ENCODE data around the gene UGDH. TPM values are rescaled to one million over a fixed set of nuclear protein-coding genes. Genes with fewer than 3 reads are reported as not detected.

The UGDH gene
- total RNA-seq, 1 experiment from 2014 or later = 50.9 TPM

GRCh38 chr4:39562792-39563191, 35.6 kb upstream of the UGDH start:
- intact Hi-C loops (cut with micrococcal nuclease) = no loop called here
- POLR2A ChIA-PET = no interaction called here
- H3K27me3 Mint-ChIP-seq (ENCODE audit: insufficient read depth, unreplicated experiment) = no peaks in the 10 kb centered on the region

DNA sequence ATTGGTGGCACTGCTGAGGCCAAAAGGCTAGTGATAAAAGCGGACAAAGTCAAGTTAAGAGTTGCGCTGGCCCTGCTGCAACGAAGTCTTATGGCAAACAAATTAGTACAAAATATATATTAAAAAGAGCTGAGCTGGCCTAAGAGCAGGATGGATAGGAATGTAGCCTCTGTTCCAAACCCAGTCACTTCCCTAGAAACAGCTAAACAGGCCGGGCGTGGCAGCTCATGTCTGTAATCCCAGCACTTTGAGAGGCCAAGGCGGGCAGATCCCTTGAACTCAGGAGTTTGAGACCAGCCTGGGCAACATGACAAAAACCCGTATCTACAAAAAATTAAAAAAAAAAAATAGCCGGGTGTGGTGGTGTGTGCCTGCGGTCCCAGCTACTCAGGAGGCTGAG, 32.4 kb upstream of the UGDH start:
- no TSS peak for BruUV-seq (replicated peaks)
- no peak for DNase-seq (ENCODE audit: unreplicated experiment)
- TF ChIP-seq CTCF (IDR thresholded peaks at IDR 0.05; ENCODE audit: unreplicated experiment) = no peak
- H3K27ac Mint-ChIP-seq (ENCODE audit: low read depth, unreplicated experiment) = no peak overlapping the region
- ChIA-PET CTCF (interaction anchor here (1.0 kb wide), 1 partner anchor 10 kb away, joined by 3 read pairs; no protein-coding TSS in a partner anchor), POLR2A (interaction anchor here (1.5 kb wide), 1 partner anchor 9 kb away, joined by 3 read pairs; no protein-coding TSS in a partner anchor)
- H3K36me3 Mint-ChIP-seq (ENCODE audit: insufficient read depth, unreplicated experiment) = peaks cover 14% of the 10 kb centered on the region
- no peaks in the 10 kb centered on the region for H3K27me3 Mint-ChIP-seq (ENCODE audit: insufficient read depth, unreplicated experiment)
- no peak overlapping the region for H3K4me3 Mint-ChIP-seq (ENCODE audit: unreplicated experiment)
- intact Hi-C loops (cut with micrococcal nuclease) = no loop called here
- no peaks in the 10 kb centered on the region for H3K4me1 Mint-ChIP-seq (ENCODE audit: insufficient read depth, unreplicated experiment)
- no peaks in the 10 kb centered on the region for H3K9me3 Mint-ChIP-seq (ENCODE audit: unreplicated experiment)

More at GRCh38 chr4:39562792-39563191, 35.6 kb upstream of the UGDH start:
- TF ChIP-seq CTCF (IDR thresholded peaks at IDR 0.05; ENCODE audit: unreplicated experiment) = no peak
- Mint-ChIP-seq H3K9me3 (ENCODE audit: unreplicated experiment) (peaks cover 7% of the 10 kb centered on the region), H3K4me3 (ENCODE audit: unreplicated experiment) (no peak overlapping the region), H3K27ac (ENCODE audit: low read depth, unreplicated experiment) (no peak overlapping the region), H3K36me3 (ENCODE audit: insufficient read depth, unreplicated experiment) (peaks cover 11% of the 10 kb centered on the region), H3K4me1 (ENCODE audit: insufficient read depth, unreplicated experiment) (peaks cover 8% of the 10 kb centered on the region)
- no peak for DNase-seq (ENCODE audit: unreplicated experiment)
- CTCF ChIA-PET = interaction anchor here (0.6 to 0.8 kb wide), 2 partner anchors 29 to 96 kb away, joined by 3 to 4 read pairs; no protein-coding TSS in a partner anchor
- no TSS peak for BruUV-seq (replicated peaks)

- no peak overlapping the region for H3K27ac Mint-ChIP-seq (ENCODE audit: low read depth, unreplicated experiment)
These were observed 28.2 kb upstream of the UGDH start for GRCh38 chr4:39555472-39555871.

More at GRCh38 chr4:39555472-39555871, 28.2 kb upstream of the UGDH start:
- ChIA-PET POLR2A (interaction anchor here (0.7 to 1.2 kb wide), 3 partner anchors 12 to 87 kb away, joined by 3 read pairs; no protein-coding TSS in a partner anchor), CTCF (interaction anchor here (1.0 kb wide), 1 partner anchor 36 kb away, joined by 3 read pairs; no protein-coding TSS in a partner anchor)
- TF ChIP-seq CTCF (IDR thresholded peaks at IDR 0.05; ENCODE audit: unreplicated experiment) = no peak
- Mint-ChIP-seq H3K4me1 (ENCODE audit: insufficient read depth, unreplicated experiment) (no peaks in the 10 kb centered on the region), H3K36me3 (ENCODE audit: insufficient read depth, unreplicated experiment) (peaks cover 26% of the 10 kb centered on the region), H3K9me3 (ENCODE audit: unreplicated experiment) (no peaks in the 10 kb centered on the region), H3K27me3 (ENCODE audit: insufficient read depth, unreplicated experiment) (no peaks in the 10 kb centered on the region), H3K4me3 (ENCODE audit: unreplicated experiment) (no peak overlapping the region)
- no peak for DNase-seq (ENCODE audit: unreplicated experiment)
- intact Hi-C loops (cut with micrococcal nuclease) = no loop called here
- no TSS peak for BruUV-seq (replicated peaks)
